Measurements from ENCODE around the gene RPL27A.

The RPL27A gene

GRCh38 chr11:8728563-8728962, 46.0 kb downstream of the RPL27A start:
- Mint-ChIP-seq H3K27ac (no peak overlapping the region), H3K27me3 (no peaks in the 10 kb centered on the region), H3K4me3 (no peak overlapping the region), H3K4me1 (peaks cover 12% of the 10 kb centered on the region), H3K36me3 (no peaks in the 10 kb centered on the region), H3K9me3 (no peaks in the 10 kb centered on the region)
- DNase-seq (ENCODE audit: low spot score in 2 of 2) (no peak), ATAC-seq (ENCODE audit: low read depth) (no peak)

DNA sequence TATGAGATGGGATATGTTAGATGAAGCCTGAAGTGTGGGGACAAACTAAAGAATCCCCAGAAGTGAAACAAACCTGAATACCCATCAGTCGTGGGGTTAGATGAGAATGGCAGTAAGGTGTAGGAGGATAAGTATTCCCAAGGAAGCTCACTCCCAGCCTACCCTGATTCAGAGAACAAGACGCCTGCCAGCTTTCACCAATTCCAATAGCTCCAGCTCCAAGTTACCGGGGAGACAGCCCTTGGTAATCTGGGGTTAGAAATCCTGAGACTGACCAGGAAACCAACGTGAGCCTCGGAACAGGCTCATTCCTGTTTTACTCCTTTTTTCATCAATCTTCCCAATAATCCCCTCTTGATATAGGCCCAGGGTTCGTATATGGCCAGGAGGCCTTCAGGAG, 46.5 kb downstream of the RPL27A start:
- Mint-ChIP-seq H3K9me3 (no peaks in the 10 kb centered on the region), H3K27ac (no peak overlapping the region), H3K4me3 (no peak overlapping the region), H3K4me1 (peaks cover 12% of the 10 kb centered on the region), H3K27me3 (no peaks in the 10 kb centered on the region), H3K36me3 (no peaks in the 10 kb centered on the region)
- DNase-seq (ENCODE audit: low spot score in 2 of 2) (no peak), ATAC-seq (ENCODE audit: low read depth) (no peak)

DNA sequence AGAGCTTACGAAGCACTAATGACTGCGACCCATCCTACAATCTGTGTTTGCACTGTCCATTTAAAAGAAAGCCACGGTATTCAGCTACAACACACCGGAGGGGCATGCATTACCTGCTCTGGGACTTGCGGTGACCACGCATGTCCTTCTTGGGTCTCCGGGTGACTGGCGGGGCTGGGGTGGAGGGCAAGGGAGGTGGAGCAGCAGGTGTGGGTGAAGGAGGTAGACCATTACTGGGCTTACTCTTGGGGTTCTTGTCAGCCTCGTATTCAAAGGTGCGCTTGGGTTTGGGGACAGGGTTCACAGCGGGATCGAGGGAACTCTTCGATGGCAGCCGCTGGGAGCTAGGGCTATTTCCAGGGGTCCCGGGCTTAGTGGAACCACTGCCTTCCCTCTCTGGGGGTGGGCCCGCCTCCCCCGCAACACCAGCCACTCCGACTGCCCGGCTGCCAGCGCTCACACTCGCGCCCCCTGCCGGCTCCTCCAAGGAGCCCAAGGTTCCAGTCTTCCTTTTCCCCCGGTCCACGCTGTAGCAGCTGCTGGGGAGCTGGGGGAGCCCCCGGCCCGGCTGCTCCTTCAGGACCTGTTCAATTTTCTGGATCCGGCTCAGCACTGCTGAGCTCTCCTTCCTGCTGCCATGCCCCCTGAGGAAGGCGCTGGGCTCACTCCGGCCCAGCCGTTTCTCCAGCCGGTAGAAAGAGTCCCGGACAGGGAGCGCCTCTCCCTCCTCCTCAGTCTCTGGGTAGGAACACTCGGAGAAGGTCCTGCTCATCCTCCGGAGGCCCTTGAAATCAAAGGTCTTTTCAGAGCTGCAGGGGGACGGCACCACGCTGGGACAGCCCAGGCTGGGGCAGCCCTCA, 47.5 kb downstream of the RPL27A start:
- ATAC-seq (ENCODE audit: low read depth): no peak
- Mint-ChIP-seq H3K27ac (no peak overlapping the region), H3K9me3 (no peaks in the 10 kb centered on the region), H3K27me3 (no peaks in the 10 kb centered on the region), H3K36me3 (no peaks in the 10 kb centered on the region), H3K4me1 (peaks cover 12% of the 10 kb centered on the region), H3K4me3 (no peak overlapping the region)
- DNase-seq (ENCODE audit: low spot score in 2 of 2): no peak

DNA sequence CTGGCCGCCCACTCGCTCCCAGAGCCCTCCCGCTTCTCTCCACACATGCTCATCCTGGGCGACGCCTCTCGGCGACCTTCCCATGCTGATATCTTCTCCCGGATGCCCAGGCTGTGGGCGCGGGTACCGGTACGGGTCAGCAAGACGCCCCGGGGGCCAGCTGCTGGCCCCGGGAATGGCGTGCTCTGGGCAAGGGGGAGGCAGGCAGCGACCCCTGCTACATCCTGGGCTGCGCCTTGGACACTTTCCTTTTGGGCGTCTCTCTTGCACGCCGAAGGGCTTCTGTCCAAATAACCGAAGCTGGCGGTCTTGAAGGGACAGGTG, 48.1 kb downstream of the RPL27A start:
- no peak for DNase-seq (ENCODE audit: low spot score in 2 of 2)
- Mint-ChIP-seq H3K4me3 (no peak overlapping the region), H3K4me1 (peaks cover 12% of the 10 kb centered on the region), H3K36me3 (no peaks in the 10 kb centered on the region), H3K27me3 (no peaks in the 10 kb centered on the region), H3K9me3 (no peaks in the 10 kb centered on the region), H3K27ac (no peak overlapping the region)
- no peak for ATAC-seq (ENCODE audit: low read depth)

GRCh38 chr11:8731647-8732323, 49.2 kb downstream of the RPL27A start:
- ATAC-seq (ENCODE audit: low read depth) (peak; percentile 41), DNase-seq (ENCODE audit: low spot score in 2 of 2) (no peak)
- Mint-ChIP-seq H3K27ac (peak overlapping the region; percentile 84), H3K4me1 (peaks cover 12% of the 10 kb centered on the region), H3K9me3 (no peaks in the 10 kb centered on the region), H3K27me3 (no peaks in the 10 kb centered on the region), H3K36me3 (no peaks in the 10 kb centered on the region), H3K4me3 (peak overlapping the region; percentile 40)

DNA sequence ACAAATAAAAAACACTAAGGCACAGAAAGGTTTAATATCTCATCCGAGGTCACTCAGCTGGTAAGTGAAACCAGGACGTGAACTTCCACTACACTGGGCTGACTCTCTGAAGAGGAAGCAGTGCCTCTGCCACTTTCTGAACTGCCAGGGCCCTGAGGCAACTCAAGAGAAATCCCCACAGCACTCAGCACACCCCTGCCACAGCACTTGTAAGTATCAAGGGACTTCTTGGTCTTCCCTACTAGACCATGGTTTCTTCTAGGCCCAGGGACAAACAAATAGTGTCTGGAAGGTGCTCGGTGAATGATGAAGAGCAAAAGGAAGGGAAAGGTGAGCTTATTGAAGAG, 49.7 kb downstream of the RPL27A start:
- ATAC-seq (ENCODE audit: low read depth): peak; percentile 98
- Mint-ChIP-seq H3K4me3 (peak overlapping the region; percentile 75), H3K27me3 (no peaks in the 10 kb centered on the region), H3K36me3 (no peaks in the 10 kb centered on the region), H3K9me3 (no peaks in the 10 kb centered on the region), H3K4me1 (peaks cover 12% of the 10 kb centered on the region), H3K27ac (peak overlapping the region; percentile 84)
- peak; percentile 26 to 31 for DNase-seq (ENCODE audit: low spot score in 2 of 2)

DNA sequence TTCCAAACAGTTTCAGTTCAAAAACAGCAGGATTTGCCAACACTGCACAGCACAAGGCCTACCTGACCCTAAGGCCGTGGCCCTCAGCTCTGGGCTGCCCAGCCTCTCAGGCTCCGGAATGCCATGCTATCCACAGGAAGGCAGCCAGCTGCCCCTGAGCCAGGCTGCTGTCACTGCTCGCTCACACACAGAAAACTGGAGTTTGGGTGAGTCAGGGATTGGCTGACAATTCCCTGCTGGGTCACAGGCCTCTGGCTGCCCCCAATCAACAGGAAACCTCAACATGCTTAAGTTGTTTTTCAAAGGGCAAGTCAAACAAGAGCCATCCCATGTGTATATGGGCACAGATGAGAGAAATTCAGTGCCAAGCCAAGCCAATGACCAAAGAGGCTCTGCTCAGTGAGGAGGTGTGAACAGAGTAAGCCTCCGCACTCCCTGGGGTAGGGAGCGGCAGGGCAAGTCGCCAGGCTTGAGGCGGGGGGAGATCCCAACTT, 50.2 kb downstream of the RPL27A start:
- DNase-seq (ENCODE audit: low spot score in 2 of 2) (no peak), ATAC-seq (ENCODE audit: low read depth) (no peak)
- Mint-ChIP-seq H3K4me1 (peaks cover 12% of the 10 kb centered on the region), H3K9me3 (no peaks in the 10 kb centered on the region), H3K27ac (peak overlapping the region; percentile 84), H3K27me3 (no peaks in the 10 kb centered on the region), H3K36me3 (no peaks in the 10 kb centered on the region), H3K4me3 (no peak overlapping the region)

DNA sequence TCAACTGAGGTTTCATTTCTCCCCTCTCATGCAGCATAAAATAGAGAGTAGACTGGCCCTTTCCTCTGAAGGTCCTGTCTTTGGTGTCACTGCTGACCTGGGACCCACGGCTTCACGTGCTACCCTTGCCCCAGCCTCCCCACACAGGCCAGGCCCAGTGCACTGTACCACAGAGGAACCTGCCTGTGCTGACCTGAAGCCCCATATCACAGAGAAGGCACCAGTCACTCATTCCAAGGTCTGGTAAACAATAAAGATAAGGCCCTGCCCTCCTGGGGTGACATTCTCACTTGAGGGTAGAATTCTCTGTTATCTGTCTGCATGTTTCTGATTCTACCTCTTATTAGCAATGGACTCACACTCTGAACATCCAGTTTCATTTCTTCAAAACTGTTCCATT, 51.3 kb downstream of the RPL27A start:
- no peaks in the 10 kb centered on the region for H3K27me3 Mint-ChIP-seq
- H3K36me3 Mint-ChIP-seq: no peaks in the 10 kb centered on the region
- no peak for DNase-seq (ENCODE audit: low spot score in 2 of 2)
- ATAC-seq (ENCODE audit: low read depth): no peak
- no peak overlapping the region for H3K4me3 Mint-ChIP-seq
- no peaks in the 10 kb centered on the region for H3K9me3 Mint-ChIP-seq
- H3K27ac Mint-ChIP-seq: no peak overlapping the region
- H3K4me1 Mint-ChIP-seq: peaks cover 12% of the 10 kb centered on the region

DNA sequence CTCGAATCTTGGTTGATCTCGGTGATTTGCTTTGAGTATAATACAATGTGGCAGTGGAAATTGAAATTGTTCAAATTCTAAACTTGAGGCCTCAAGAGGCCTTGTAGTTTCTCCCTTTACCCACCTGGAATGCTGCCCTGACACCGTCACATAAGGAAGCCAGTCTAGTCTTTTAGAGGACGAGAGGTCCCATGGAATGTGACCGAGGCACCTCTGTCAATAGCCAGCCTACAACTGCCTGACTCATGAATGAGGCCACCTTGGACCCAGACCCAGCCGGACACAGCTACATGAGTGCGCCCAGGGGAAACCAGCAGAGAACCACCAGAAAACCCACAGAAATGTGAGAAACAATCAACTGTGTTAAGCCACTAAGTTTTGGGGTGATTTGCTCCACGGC, 52.5 kb downstream of the RPL27A start:
- no peak overlapping the region for H3K4me3 Mint-ChIP-seq
- no peaks in the 10 kb centered on the region for H3K36me3 Mint-ChIP-seq
- ATAC-seq (ENCODE audit: low read depth): no peak
- DNase-seq (ENCODE audit: low spot score in 2 of 2): no peak
- no peaks in the 10 kb centered on the region for H3K9me3 Mint-ChIP-seq
- H3K27me3 Mint-ChIP-seq: no peaks in the 10 kb centered on the region
- H3K4me1 Mint-ChIP-seq: peaks cover 12% of the 10 kb centered on the region
- no peak overlapping the region for H3K27ac Mint-ChIP-seq

DNA sequence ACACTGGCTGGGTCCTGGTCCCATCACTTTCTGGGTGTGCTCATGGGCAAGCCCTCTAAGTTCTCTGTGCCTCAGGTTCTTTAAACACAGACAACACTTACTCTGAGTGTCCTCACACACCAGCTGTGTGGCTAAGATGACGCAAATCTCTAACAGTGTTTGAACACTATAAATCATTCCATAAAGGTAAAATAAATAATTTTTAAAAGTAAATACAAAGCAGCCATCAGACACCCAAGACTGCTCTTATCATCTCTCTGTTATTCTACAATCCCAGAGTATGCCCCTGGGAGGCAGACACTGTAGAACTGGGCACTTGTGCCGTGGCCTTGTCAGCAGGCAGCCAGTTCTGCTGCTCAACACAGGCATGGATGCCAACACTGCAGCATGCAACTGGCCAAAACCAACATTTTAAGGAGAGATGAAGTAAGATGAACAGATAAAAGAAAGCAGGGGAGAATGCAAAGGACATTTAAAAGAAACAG, 56.8 kb downstream of the RPL27A start:
- Mint-ChIP-seq H3K36me3 (no peaks in the 10 kb centered on the region), H3K9me3 (no peaks in the 10 kb centered on the region), H3K4me1 (no peaks in the 10 kb centered on the region), H3K27me3 (peaks cover 4% of the 10 kb centered on the region), H3K27ac (no peak overlapping the region), H3K4me3 (no peak overlapping the region)
- ATAC-seq (ENCODE audit: low read depth) (no peak), DNase-seq (ENCODE audit: low spot score in 2 of 2) (no peak)

Data from memory B cell (primary cell).